Measurements from ENCODE around the gene LRMDA. TPM values are rescaled to one million over a fixed set of nuclear protein-coding genes. Genes with fewer than 3 reads are reported as not detected.
"Not testable (repeated sequence)": the region's sequence is repeated elsewhere in the genome, so short reads cannot be mapped to it uniquely, and the experiment has no call there.

The LRMDA gene
- total RNA-seq, 2 experiments from 2014 or later = not detected

DNA sequence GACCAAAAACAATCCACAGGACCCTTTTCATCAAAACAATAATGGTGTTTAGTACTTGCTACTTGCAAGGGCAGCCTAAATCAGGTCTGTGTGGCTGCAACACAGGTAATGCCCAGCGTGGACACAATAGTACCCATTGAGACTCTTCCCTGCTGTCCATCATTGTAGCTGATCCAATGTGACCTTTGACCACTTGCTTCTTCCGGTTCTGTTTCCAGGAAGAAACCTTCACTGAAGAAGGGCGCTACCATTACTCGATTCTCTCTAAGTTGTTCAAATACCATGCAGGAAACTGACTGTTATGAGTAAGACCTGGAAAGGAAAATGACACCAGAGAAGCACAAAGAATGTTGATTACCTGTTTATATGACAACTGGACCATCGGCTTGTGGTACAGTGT is 1128.9 kb downstream of the LRMDA start:
- Mint-ChIP-seq H3K27ac (no peak overlapping the region), H3K27me3 (no peaks in the 10 kb centered on the region), H3K9me3 (no peaks in the 10 kb centered on the region), H3K4me1 (no peaks in the 10 kb centered on the region), H3K36me3 (no peaks in the 10 kb centered on the region), H3K4me3 (no peak overlapping the region)
- DNase-seq (no peak), ATAC-seq (ENCODE audit: low read depth) (no peak)
- POLR2A ChIA-PET = no interaction called here

DNA sequence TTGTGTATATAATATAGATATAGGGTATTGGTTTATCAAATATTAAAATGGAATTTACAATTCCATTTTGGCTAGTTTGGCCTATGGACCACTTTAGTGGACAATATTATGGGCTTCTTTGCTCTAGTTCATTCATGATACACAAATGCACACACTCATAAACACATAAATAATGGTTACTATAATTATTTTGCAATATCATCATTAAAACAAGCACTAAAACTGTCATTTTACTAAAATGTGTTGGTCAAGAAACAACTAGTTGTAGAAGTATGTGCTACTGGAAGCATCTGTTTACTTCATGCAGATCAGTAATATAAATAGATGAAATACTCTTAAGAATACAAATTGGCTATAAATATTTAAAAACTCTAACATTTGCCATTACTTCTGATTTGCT is 1131.9 kb downstream of the LRMDA start:
- no peaks in the 10 kb centered on the region for H3K27me3 Mint-ChIP-seq

DNA sequence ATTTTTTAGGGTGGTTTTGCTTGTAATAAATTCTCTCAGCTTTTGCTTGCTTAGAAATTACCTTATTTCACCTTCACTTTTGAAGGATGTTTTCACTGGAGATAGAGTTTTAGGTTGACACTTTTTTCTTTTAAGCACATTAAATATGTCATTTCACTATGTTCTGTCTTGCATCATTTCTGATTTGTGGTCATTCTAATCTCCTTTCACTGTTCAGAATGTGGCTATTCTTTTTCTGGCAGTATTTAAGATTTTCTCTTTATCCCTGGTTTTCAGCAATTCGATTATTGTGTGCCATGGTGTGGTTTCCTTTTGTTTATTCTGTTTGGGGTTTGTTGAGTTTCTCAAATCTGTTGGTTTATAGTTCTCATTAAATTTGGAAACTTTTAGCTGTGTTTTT is 1140.6 kb downstream of the LRMDA start:
- ATAC-seq (ENCODE audit: low read depth) = no peak
- no peak overlapping the region for H3K4me3 Mint-ChIP-seq
- H3K4me1 Mint-ChIP-seq = no peaks in the 10 kb centered on the region
- POLR2A ChIA-PET = no interaction called here
- H3K36me3 Mint-ChIP-seq = no peaks in the 10 kb centered on the region
- H3K27me3 Mint-ChIP-seq = no peaks in the 10 kb centered on the region
- H3K27ac Mint-ChIP-seq = no peak overlapping the region
- no peaks in the 10 kb centered on the region for H3K9me3 Mint-ChIP-seq
- DNase-seq = no peak

More for the DNA sequence above, 1131.9 kb downstream of the LRMDA start:
- Mint-ChIP-seq H3K36me3 (no peaks in the 10 kb centered on the region), H3K9me3 (no peaks in the 10 kb centered on the region), H3K4me3 (no peak overlapping the region), H3K4me1 (no peaks in the 10 kb centered on the region), H3K27ac (no peak overlapping the region)
- ATAC-seq (ENCODE audit: low read depth) = no peak
- POLR2A ChIA-PET = no interaction called here
- DNase-seq = no peak

DNA sequence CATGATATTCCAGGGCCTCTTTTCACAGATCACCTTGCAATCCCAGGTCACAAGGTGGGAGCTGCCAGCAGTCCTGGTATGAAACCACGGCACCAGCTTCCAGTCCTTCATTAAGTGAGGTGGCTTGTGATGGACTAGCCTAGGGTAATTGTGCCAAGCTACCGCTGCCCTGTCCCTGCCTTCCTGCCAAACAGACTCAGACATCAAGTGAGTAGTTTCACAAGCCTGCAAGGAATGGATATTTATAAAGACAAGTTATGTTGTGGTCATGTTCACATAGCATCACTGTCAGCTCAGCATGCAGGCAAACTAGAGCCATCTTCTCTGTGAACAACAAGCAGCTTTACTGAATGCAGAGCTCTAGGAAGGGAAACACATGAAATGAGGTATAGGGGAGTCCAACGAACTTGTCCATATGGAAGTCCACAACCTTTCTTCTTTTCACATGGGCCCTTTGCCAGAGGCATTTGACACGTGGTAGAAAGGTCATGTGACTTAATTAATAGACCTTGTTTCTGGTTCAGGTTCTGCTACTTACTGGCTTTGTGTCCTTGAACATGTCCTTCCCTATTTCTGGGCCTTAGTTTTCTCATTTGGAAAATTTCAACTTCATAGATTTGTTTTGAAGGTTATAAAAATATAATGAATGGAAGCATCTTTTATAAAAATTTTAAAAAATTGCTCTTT is 1145.0 kb downstream of the LRMDA start:
- peaks cover 4% of the 10 kb centered on the region for H3K9me3 Mint-ChIP-seq
- H3K27ac Mint-ChIP-seq = no peak overlapping the region
- H3K36me3 Mint-ChIP-seq = no peaks in the 10 kb centered on the region
- H3K4me1 Mint-ChIP-seq = no peaks in the 10 kb centered on the region
- POLR2A ChIA-PET = no interaction called here
- no peak for DNase-seq
- ATAC-seq (ENCODE audit: low read depth) = no peak
- H3K27me3 Mint-ChIP-seq = no peaks in the 10 kb centered on the region
- no peak overlapping the region for H3K4me3 Mint-ChIP-seq

DNA sequence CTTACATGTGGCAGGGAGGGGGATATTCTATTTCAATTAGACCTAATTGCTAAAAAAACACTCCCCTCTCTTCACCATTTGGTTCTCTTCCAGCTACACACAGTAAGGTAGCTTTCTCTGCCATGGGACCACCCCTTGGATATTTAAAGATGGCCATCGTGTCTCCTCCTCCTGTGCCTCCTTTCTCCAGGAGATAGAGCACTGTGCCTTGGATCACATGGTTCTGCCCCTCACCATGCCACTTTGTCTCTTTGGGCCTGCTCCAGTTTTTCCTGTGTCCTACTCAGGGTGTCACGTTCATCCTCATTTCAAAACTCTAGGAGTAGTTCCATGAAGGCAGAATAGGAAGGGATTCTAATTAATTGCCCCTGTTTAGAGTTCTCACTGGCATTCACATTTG is 1146.0 kb downstream of the LRMDA start:
- Mint-ChIP-seq H3K36me3 (no peaks in the 10 kb centered on the region), H3K4me3 (no peak overlapping the region), H3K4me1 (no peaks in the 10 kb centered on the region), H3K9me3 (peaks cover 4% of the 10 kb centered on the region), H3K27me3 (no peaks in the 10 kb centered on the region), H3K27ac (no peak overlapping the region)
- ATAC-seq (ENCODE audit: low read depth) (no peak), DNase-seq (no peak)
- POLR2A ChIA-PET = no interaction called here

DNA sequence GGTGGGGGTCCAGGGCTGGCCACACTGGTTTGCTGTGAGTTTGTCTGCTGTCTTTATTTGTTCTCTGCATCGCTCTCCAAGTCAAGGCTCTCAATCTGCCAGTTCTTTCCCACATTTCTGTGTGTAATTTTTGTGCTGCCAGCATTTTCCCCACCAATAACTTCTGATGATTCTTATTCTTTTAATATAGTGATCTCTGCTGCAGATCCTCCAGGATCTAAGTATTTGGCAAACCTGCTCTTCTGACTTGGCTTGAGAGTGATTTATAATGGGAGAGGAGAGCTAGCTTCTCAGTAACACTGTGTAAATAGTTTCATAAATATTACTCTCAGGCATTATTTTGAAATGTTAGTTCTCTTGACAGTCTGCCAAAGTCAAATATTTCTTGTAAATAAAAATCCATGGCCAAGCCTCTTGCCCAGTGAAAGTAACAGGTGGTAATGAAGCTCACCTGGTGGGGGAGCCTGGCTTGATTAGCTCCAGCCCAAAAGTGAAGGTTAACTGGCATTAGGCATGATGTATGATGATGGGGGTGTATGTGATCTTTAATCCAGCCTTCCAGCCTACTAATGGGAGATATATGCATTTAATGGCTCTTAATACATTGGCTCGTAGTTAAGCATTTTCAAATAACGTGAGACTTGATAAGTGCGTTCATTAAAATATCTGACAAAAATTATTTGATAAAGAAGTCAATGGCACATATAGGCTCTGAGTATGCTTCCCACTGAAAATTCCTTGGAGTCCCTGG is 1150.3 kb downstream of the LRMDA start:
- Mint-ChIP-seq H3K36me3 (no peaks in the 10 kb centered on the region), H3K27ac (no peak overlapping the region), H3K4me1 (no peaks in the 10 kb centered on the region), H3K4me3 (no peak overlapping the region), H3K27me3 (no peaks in the 10 kb centered on the region), H3K9me3 (peaks cover 4% of the 10 kb centered on the region)
- ATAC-seq (ENCODE audit: low read depth) (no peak), DNase-seq (no peak)
- POLR2A ChIA-PET = no interaction called here

DNA sequence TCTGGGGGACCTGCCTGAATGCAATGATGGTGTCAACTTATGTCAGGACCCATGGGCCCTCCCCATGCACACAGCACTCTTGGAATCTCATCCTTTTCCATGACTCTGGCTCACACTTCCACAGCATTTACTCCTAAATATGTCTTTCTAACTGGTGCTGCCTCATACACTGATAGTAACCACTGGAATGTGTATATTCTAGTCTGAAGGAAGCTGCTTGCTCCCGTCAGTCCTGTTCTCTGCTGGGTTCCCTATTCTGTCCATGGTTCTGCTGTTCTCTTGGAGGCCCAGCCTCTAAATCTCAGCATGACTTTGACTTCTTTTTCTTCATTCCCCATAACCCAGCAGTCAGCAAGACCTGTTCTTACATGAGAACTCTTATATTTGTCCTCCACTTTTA is 1151.1 kb downstream of the LRMDA start:
- no peak for ATAC-seq (ENCODE audit: low read depth)

DNA sequence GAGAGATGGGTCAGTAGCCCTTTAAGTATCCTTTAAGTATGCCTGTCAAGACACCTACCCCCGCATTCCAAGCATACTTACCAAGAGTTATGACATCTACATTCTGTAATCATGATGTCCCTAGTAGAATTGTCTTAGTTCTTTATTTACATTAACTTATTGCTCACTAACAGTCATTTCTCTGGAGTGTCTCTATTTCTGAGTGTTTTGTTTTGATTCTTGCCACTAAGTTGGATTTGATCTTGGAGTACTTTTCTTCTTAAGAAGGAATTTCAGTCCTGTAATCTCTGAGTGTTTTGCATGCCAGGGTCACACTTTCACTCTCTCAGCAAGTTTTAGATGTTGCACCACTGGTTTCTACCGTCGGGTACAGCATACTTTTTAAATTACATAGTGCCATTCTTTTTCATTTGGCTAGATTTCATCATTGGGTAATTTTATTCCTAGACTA is 1152.3 kb downstream of the LRMDA start:
- Mint-ChIP-seq H3K36me3 (no peaks in the 10 kb centered on the region), H3K9me3 (peaks cover 2% of the 10 kb centered on the region), H3K4me1 (no peaks in the 10 kb centered on the region), H3K27me3 (no peaks in the 10 kb centered on the region), H3K4me3 (no peak overlapping the region), H3K27ac (no peak overlapping the region)
- no peak for DNase-seq
- ATAC-seq (ENCODE audit: low read depth) = no peak
- POLR2A ChIA-PET = no interaction called here

More for the DNA sequence above, 1151.1 kb downstream of the LRMDA start:
- no peaks in the 10 kb centered on the region for H3K27me3 Mint-ChIP-seq
- DNase-seq = no peak
- peaks cover 3% of the 10 kb centered on the region for H3K9me3 Mint-ChIP-seq
- no peak overlapping the region for H3K4me3 Mint-ChIP-seq
- POLR2A ChIA-PET = no interaction called here
- H3K27ac Mint-ChIP-seq = no peak overlapping the region
- H3K4me1 Mint-ChIP-seq = no peaks in the 10 kb centered on the region
- no peaks in the 10 kb centered on the region for H3K36me3 Mint-ChIP-seq

DNA sequence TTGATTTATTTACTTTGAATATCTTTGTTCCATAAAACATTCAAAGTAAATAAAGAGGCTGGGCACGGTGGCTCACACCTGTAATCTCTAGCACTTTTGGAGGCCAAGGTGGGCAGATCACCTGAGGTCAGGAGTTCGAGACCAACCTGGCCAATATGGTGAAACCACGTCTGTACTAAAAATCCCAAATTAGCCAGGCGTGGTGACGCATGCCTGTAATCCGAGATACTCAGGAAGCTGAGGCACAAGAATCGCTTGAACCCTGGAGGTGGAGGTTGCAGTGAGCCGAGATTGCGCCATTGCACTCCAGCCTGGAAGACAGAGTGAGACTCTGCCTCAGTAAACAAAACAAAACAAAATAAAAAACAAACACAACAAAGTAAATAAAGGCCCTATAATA is 1153.0 kb downstream of the LRMDA start:
- H3K27ac Mint-ChIP-seq; H3K9me3 Mint-ChIP-seq; POLR2A ChIA-PET; H3K4me3 Mint-ChIP-seq; DNase-seq; H3K36me3 Mint-ChIP-seq; ATAC-seq (ENCODE audit: low read depth); H3K4me1 Mint-ChIP-seq; H3K27me3 Mint-ChIP-seq: not testable (repeated sequence)

Small RNAs within 50 kb of the gene (microRNA-seq; reads per million reads assigned to microRNA genes)
- gene MIR606 = not detected

Other genes starting within 250 kb of the LRMDA start
- gene VDAC2, start 220.8 kb upstream of the LRMDA start, total RNA-seq = 100 to 1,000 TPM; 123 to 125 TPM
- 10 to 100 TPM; 40.8 to 42.3 TPM for gene COMTD1, start 195.7 kb upstream of the LRMDA start, total RNA-seq
- gene ZNF503, start 29.9 kb upstream of the LRMDA start, total RNA-seq = under 1 TPM; 0.23 to 0.42 TPM